GM18951 (cell line): ENCODE measurements around the gene SELENOO.

ENCODE experiments used
- POLR2A ChIP-seq: IDR thresholded peaks from 4 replicates; pipeline ENCODE4 v1.6.1; 2011; ENCODE audit warnings: mild to moderate bottlenecking; ENCODE audit not compliant: insufficient read length, insufficient read depth; ENCODE audit errors: extremely low read depth
- in situ Hi-C: fragments of 300-500 bp; cut with MboI; formaldehyde crosslinking; loops from one replicate; pipeline ENCODE4 v1.12.0; 2022; ENCODE audit warnings: low sequenced_read_pairs, mixed read lengths, inconsistent platforms; ENCODE audit not compliant: unreplicated experiment

Gene SELENOO, protein sequence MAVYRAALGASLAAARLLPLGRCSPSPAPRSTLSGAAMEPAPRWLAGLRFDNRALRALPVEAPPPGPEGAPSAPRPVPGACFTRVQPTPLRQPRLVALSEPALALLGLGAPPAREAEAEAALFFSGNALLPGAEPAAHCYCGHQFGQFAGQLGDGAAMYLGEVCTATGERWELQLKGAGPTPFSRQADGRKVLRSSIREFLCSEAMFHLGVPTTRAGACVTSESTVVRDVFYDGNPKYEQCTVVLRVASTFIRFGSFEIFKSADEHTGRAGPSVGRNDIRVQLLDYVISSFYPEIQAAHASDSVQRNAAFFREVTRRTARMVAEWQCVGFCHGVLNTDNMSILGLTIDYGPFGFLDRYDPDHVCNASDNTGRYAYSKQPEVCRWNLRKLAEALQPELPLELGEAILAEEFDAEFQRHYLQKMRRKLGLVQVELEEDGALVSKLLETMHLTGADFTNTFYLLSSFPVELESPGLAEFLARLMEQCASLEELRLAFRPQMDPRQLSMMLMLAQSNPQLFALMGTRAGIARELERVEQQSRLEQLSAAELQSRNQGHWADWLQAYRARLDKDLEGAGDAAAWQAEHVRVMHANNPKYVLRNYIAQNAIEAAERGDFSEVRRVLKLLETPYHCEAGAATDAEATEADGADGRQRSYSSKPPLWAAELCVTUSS

DNA sequence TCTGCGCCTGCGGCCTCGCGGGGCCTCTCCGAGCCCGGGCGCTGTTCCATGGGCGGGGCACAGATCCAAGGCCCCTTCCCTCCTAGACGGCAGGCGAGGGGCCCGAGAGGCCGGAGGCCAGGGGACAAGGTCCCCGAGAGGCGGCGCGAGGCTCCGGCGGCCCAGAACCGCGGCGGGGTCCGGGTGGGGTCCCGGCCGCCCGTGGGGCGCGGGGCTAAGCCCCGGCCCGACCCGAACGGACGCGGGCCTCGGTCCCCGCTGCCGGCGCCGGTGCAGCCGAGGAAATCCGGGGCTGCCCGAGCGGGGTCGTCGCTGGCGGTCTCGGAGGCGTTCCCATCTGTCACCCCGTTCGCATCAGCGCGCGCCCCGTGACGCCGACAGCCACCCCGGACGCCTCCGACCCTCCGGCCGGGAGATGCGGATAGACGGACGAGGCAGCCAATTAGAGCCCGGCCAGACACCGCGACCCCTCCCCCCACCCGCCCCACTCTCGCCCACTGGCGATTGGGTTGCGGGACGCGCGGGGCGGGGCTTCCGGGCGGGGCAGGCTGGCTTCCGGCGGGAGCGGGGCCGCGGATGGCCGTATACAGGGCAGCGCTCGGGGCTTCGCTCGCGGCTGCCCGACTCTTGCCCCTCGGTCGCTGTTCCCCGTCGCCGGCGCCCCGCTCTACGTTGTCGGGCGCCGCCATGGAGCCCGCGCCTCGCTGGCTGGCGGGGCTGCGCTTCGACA, at the start of gene SELENOO:
Gene SELENOO (plus strand): TSS at position 551 of the 730 bp plus-strand sequence. CDS start 26 bp downstream, at position 577.
- TF ChIP-seq POLR2A = peak; percentile 83
- in situ Hi-C loops = loop anchor here (25.0 kb wide), 2 partner anchors 263 to 438 kb away; no protein-coding TSS in a partner anchor

DNA sequence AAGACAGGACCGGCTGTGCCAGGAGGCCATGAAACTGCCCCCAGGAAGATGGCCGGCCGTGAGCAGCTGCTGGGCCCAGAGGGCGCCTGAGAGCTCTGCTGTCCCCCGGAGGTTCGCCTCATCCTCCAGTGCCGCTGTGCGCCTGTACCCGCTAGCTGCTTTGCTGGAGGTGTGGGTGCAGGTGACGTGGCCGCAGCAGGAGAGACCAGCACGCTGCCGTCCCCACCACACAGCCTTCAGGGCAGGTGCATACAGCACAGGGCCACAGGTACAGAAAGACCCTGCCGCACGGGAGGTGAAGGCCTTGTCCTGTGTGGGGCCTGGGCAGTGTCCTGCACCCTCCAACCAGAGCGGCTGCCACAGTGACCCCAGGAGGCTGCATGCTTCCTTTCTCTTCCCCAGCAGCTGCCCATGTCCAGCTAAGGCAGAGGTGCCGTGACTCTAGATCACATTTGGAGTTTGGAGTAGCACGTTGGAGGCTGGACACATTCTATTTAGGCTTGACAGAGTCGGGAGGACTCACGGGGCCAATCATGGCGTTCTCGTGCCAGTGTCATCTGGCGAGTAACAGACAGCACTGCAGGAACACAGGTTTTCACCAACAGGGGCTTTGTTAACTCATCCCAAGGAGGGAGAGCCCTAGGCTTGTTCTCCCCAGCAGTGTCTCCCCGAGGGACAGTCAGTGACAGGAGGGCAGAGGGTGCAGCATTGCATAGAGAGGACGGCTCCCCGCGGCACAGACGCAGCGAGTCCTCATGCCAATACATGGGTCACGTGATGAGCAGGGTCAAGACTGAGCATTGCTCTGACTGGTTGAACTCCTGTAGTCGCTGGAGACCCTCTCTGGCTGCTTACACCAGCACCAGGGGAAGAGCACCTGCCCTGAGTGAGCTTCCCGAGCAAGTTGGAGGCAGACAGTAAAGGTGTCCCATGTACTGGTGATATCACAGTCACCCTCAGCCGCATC, 49.0 kb upstream of the SELENOO start:
- in situ Hi-C loops = no loop called here

DNA sequence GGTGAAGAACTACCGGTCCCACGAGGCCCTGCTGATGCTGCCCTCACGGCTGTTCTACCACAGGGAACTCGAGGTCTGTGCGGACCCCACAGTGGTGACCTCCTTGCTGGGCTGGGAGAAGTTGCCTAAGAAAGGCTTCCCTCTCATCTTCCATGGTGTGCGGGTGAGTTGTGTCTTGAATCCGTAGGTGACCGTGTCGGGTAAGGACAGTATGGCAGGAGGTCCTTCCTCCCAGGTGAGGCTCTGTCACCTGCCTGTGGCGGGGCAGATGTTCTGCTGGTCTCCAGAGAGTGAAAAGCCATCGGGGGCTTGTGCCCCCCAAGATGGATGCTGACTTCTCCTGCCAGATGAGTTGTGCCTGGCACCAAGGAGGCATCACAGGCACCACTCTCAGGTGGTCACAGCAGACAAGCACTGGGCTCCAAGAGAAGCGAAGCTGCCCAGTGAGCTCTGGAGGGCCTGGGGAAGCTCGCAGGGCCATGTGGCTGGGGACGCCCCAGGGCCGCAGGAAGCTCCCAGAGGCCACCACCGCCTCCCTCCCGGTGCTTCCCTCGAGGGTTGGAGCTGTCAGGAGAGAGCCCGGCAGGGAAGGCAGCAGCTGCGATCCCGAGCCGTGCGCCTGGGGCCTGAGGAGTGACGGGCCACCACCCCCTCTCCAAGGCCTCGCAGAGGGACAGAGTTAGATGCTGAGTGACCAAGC, 47.6 kb upstream of the SELENOO start:
- TF ChIP-seq POLR2A = no peak
- in situ Hi-C loops = no loop called here

More for the DNA sequence above, 49.0 kb upstream of the SELENOO start:
- TF ChIP-seq POLR2A = no peak

DNA sequence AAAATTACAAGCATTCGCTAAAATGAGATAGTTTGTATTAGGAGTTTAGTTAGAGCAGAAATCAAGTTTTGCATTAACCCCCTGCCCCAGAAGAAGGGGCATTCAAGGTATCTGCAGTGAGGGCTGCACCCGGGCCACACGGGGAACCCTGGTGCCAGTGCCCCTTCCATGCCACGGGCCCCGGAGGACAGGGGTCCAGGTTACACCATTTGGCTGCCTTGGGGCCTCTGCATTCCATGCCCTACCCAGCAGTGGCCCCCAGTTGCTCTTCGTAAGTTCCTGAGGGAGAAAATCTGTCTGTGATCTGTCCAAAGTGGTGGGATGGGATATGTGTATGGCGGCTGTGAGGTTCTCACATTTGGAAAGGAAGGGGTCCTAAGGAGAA, 47.1 kb upstream of the SELENOO start:
- in situ Hi-C loops = no loop called here
- no peak for TF ChIP-seq POLR2A

DNA sequence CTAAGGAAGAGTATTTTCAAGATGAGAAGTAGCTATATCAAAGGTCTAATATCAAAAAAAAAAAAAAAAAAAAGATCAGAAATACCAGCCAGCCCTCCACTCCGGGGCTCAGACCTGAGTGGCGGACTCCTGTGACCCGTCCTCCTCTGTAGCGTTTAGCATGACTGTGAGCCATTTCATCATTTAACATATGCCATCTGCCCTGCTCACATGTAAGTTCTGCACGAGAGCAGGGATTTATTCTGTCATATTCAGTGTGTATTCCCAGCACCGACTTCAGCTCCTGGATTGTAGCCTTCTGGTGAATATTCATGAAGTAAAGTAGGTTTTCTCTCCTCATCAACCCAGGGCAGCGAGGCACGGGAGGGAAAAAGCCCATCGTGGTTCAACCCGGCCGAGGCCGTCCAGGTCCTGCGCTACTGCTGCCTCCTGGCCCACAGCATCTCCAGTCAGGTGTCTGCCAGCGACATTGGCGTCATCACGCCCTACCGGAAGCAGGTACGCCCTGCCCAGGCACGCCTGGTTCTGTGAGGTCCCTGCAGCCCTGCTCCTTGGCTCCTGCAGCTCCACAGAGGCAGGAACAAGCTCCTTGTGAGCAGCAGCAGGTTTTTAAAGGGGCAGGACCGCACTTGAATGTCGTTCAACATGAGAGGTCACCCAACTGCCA, 43.0 kb upstream of the SELENOO start:
- TF ChIP-seq POLR2A = no peak
- in situ Hi-C loops = no loop called here

DNA sequence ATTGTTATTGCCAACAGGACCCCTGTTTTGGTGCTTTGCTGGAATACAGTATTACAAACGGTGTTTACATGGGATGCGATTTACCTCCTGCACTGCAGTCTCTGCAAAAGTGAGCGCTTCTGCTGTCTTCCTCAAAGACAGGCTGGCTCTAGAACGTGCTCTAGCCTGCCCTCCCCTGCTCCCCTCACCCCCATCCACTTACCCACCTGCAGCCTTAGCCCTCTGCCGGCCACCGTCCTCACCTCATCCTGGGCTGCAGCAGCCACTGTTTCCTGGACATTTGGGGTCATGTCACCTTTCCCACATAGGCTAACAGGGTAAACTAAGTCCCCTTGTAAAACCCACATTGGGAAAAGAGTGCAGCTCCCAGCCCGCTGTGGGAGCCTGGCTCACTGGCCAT, 39.9 kb upstream of the SELENOO start:
- in situ Hi-C loops = no loop called here
- TF ChIP-seq POLR2A = no peak

DNA sequence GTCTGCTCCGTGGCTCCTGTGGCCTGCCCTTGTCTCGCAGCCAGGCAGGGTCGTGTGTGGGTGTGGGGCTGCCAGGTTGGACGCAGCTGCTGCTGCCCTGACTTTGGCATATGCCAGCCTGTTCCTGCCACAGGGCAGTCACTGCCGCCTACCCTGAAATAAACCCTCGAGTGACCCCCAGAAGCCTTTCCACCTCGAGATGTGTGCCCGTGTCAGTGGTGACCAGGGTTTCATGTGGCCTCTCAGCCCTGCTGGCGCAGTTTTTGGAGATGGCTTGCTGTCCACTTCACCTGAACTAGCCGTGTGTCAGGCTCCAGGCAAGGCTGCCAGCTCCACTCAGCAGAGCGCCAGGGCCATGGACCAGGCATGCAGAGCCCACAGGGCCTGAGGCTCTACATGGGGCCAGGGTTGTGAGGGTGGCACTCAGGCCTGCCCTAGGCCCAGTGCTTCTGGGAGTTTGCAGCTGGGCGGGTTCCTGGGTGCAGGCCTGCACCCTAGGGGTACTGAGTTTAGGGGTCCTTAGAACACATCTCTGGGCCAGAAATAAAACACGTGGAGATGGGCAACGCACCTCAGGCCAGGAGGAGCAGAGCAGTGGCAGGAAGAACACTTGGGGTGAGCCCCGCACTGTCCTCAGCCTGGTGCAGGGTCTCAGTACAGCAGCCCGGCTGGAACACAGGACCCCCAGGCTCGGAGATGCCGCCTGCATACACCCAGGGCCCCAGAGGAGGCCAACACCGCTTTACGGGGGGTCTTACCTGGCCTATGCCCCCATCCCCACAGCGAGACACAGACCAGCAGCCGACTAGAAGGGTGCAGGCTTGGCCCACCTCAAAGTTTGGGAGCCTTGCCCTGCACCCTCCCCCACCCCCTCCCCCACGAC, 39.1 kb upstream of the SELENOO start:
- in situ Hi-C loops = no loop called here
- TF ChIP-seq POLR2A = no peak

DNA sequence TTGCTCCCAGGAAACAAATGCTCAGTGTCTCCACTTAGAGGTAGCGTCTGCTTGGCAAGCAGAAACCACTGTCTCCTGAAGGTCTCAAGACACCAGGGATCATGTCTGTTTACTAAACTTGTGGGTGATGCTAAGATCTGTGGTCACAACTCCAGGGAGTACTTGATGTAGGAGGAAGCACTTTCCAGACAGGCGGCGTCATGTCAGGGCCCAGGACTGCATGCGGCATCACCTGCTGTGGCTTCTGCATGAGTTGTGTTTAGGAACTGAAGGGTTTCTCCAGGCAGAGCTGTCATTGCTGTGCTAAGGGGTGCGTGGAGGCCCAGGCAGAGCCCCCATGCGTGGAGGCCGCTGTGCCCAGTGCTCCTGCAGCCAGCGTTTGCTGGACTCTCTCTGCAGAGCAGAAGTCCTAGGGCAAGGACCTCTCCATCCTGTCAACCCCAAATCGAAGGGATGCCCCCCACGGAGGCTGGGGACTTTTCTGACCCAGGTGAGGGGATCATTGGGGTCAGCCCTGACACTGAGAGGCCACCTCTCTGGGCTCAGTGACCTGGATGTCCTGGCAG, 38.3 kb upstream of the SELENOO start:
- no peak for TF ChIP-seq POLR2A
- in situ Hi-C loops = no loop called here

DNA sequence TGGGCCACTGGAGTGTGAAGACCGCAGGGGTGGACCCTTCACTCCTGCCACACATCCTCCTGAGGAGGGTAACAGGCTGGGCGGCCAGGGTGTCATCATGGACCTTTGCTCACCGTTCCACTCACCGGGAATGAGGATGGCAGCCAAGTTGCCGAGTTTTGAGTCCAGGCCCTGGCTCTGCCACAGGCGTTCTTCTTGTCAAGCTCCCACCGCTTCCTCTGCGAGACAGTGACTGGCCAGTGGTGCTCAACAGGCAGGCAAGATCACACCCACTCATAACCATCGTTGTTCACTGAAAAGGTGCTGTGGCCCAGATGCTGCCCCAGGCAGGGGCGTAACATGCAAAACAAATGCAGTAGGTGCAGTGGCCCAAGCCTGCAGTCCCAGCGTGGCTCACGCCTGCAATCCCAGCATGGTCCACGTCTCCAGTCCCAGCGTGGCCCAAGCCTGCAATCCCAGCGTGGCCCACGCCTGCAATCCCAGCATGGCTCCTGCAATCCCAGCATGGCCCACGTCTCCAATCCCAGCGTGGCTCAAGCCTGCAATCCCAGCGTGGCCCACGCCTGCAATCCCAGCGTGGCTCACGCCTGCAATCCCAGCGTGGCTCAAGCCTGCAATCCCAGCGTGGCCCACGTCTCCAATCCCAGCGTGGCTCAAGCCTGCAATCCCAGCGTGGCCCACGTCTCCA, 35.2 kb upstream of the SELENOO start:
- in situ Hi-C loops = no loop called here
- TF ChIP-seq POLR2A = no peak
